Measurements from ENCODE around the gene ADM2. TPM values are rescaled to one million over a fixed set of nuclear protein-coding genes. Genes with fewer than 3 reads are reported as not detected.
"Not testable (repeated sequence)": the region's sequence is repeated elsewhere in the genome, so short reads cannot be mapped to it uniquely, and the experiment has no call there.

The ADM2 gene
- total RNA-seq, 1 experiment from 2014 or later: 1.4 TPM

DNA sequence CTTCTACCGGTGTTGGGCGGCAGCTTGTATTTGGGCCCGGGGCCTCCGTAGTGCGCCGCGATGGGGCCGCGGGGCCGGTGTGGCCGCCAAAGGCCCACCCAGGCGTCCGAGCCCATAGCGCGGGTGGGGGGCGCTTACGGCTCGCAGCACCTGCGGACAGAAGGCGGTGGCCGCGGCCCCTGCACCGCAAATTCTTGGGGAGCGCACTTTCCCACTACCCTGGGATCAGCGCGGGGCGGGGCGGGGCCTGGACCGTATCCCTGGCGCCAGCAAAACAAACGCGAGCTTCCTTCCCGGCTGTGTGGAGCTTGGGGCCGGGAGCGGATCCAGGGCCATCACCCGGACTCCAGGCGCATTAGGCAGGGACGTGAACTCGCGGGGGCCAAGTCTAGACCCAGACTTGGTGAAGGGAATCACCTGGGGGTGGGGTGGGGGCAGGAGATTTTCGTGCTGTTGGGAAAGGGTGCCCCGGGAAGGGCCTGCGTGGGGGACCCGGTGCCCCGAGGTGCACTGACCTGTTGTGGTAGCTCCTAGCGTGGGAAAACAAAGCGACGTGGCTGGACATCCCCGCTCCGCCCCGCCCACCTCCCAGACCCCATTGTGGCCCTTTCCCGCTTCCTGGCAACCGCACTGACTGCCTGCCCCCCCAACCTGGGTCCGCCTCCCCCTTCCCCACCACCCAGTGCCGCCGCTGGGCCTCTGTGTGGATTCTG lies 50.8 kb downstream of the ADM2 start:
- Histone ChIP-seq H3K36me3 (ENCODE audit: insufficient read depth, low read length) (no peaks in the 10 kb centered on the region), H4K20me1 (ENCODE audit: insufficient read depth, low read depth, low read length) (no peaks in the 10 kb centered on the region), H3K9me3 (ENCODE audit: low read length) (no peaks in the 10 kb centered on the region), H3K9ac (ENCODE audit: low read length) (peak overlapping the region; percentile 88), H3K4me2 (ENCODE audit: low read depth, low read length, poor library complexity, severe bottlenecking) (peak overlapping the region; percentile 75), H3K4me1 (ENCODE audit: low read length) (peaks cover 69% of the 10 kb centered on the region), H2AFZ (ENCODE audit: low read length) (no peak overlapping the region; the same call in 1 of the 2 replicates), H3K79me2 (ENCODE audit: low read length) (no peaks in the 10 kb centered on the region), H3K9me2 (replicated peaks; ENCODE audit: insufficient read depth, low read length) (no peaks in the 10 kb centered on the region), H3K27me3 (ENCODE audit: low read length) (no peaks in the 10 kb centered on the region), H3K27ac (ENCODE audit: low read length) (peak overlapping the region; percentile 95), H3K4me3 (ENCODE audit: low read length) (peak overlapping the region; percentile 78)
- peak; percentile 46 for DNase-seq

DNA sequence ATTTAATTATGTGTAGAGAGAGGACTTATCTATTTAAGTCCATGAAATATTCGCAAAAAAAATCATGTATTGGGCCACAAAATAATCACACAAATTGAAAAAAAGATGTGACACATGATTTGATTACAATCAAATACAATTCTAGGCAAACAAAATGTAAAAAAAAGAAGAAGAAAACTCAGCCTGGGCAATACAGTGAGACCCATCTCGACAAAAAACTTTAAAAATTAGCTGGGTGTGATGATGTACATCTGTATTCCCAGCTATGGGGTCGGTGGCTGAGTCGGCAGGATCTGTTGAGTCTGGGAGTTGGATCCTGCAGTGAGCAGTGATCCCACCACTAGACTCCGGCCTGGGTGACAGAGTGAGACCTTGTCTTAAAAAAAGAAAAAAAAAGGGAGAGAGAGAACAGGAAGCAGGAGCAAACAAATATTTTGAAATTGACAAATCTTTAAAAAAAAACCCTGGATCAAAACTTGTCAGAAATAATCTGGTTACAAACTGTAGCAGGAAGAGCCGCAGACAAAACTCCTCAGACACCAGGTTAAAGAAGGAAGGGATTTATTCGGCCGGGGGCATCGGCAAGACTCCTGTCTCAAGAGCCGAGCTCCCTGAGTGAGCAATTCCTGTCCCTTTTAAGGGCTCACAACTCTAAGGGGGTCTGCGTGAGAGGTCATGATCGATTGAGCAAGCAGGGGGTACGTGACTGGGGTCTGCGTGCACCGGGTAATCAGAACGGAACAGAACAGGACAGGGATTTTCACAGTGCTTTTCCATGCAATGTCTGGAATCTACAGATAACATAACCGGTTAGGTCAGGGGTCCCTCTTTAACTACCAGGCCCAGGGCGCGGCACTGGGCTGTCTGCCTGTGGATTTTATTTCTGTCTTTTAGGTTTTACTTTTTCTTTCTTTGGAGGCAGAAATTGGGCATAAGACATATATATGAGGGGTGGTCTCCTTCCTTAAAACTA lies 51.8 kb downstream of the ADM2 start:
- Histone ChIP-seq H3K36me3 (ENCODE audit: insufficient read depth, low read length) (no peaks in the 10 kb centered on the region), H3K27me3 (ENCODE audit: low read length) (no peaks in the 10 kb centered on the region), H3K79me2 (ENCODE audit: low read length) (no peaks in the 10 kb centered on the region), H3K4me3 (ENCODE audit: low read length) (peak overlapping the region; percentile 78), H2AFZ (ENCODE audit: low read length) (no peak overlapping the region), H3K9ac (ENCODE audit: low read length) (peak overlapping the region; percentile 88), H3K4me2 (ENCODE audit: low read depth, low read length, poor library complexity, severe bottlenecking) (peak overlapping the region; percentile 75), H3K4me1 (ENCODE audit: low read length) (peaks cover 64% of the 10 kb centered on the region), H3K9me3 (ENCODE audit: low read length) (no peaks in the 10 kb centered on the region), H3K9me2 (replicated peaks; ENCODE audit: insufficient read depth, low read length) (no peaks in the 10 kb centered on the region), H3K27ac (ENCODE audit: low read length) (peak overlapping the region; percentile 95), H4K20me1 (ENCODE audit: insufficient read depth, low read depth, low read length) (no peaks in the 10 kb centered on the region)
- peak; percentile 48 for DNase-seq

DNA sequence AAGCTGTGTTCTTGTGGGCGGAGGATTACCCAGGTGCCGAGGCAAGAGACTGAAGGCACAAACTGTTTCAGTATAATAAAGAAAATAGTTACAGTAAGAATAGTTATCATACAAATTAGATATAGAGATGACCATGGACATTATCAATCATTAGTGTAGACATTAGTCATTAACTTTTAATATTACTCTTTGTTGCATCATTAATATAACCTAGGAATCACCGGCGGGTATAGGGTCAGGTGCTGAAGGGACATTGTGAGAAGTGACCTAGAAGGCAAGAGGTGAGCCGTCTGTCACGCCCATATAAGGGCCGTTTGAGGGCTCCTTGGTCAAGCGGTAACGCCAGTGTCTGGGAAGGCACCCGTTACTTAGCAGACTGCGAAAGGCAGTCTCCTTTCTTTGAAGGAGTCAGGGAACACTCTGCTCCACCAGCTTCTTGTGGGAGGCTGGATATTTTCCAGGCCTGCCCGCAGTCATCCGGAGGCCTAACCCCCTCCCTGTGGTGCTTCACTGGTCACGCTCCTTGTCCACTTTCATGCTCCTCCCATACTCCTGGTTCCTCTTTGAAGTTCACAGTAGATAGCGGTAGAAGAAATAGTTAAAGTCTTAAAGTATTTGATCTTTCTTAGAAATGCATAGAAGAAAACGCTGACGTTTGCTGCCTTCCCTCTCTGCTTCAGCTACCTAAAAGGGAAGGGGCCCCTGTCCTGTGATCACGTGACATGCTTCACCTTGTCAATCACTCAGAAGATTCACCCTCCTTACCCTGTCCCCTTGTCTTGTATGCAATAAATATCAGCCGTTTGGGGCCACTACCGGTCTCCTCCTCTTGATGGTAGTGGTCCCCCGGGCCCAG lies 52.7 kb downstream of the ADM2 start:
- H3K27ac ChIP-seq (ENCODE audit: low read length): peak overlapping the region; percentile 95
- not testable (repeated sequence) for H3K9me3 ChIP-seq (ENCODE audit: low read length); H3K9me2 ChIP-seq (replicated peaks; ENCODE audit: insufficient read depth, low read length); H3K36me3 ChIP-seq (ENCODE audit: insufficient read depth, low read length); H4K20me1 ChIP-seq (ENCODE audit: insufficient read depth, low read depth, low read length); H3K27me3 ChIP-seq (ENCODE audit: low read length); H3K79me2 ChIP-seq (ENCODE audit: low read length)
- 0 out of 2 replicates have a peak overlapping the region, but pooled peaks have one; percentile 40 for H2AFZ ChIP-seq (ENCODE audit: low read length)
- DNase-seq: peak; percentile 91
- peak overlapping the region; percentile 55 for H3K4me3 ChIP-seq (ENCODE audit: low read length)
- peak overlapping the region; percentile 75 for H3K4me2 ChIP-seq (ENCODE audit: low read depth, low read length, poor library complexity, severe bottlenecking)
- H3K4me1 ChIP-seq (ENCODE audit: low read length): peaks cover 65% of the 10 kb centered on the region
- H3K9ac ChIP-seq (ENCODE audit: low read length): peak overlapping the region; percentile 62

DNA sequence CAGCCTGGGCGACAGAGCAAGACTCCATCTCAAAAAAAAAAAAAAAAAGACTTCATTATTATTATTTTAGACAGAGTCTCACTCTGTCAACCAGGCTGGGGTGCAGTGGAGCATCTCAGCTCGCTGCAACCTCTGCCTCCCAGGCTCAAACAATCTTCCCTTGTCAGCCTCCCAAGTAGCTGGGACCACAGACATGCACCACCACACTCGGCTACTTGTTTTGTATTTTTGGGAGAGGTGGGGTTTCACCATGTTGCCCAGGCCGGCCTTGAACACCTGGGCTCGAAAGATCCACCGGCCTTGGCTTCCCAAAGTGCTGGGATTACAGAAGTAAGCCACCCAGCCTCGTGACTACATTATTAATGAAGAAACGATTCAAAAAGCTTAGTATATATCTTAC lies 53.8 kb downstream of the ADM2 start:
- H2AFZ ChIP-seq (ENCODE audit: low read length): peak overlapping the region; percentile 88
- DNase-seq: peak; percentile 93
- H3K9me3 ChIP-seq (ENCODE audit: low read length): no peaks in the 10 kb centered on the region
- peak overlapping the region; percentile 95 for H3K27ac ChIP-seq (ENCODE audit: low read length)
- H3K4me1 ChIP-seq (ENCODE audit: low read length): peaks cover 75% of the 10 kb centered on the region
- no peaks in the 10 kb centered on the region for H3K36me3 ChIP-seq (ENCODE audit: insufficient read depth, low read length)
- no peaks in the 10 kb centered on the region for H4K20me1 ChIP-seq (ENCODE audit: insufficient read depth, low read depth, low read length)
- H3K27me3 ChIP-seq (ENCODE audit: low read length): no peaks in the 10 kb centered on the region
- peak overlapping the region; percentile 63 for H3K4me2 ChIP-seq (ENCODE audit: low read depth, low read length, poor library complexity, severe bottlenecking)
- peak overlapping the region; percentile 31; the same call in 1 of the 2 replicates for H3K4me3 ChIP-seq (ENCODE audit: low read length)
- H3K9ac ChIP-seq (ENCODE audit: low read length): peak overlapping the region; percentile 54
- no peaks in the 10 kb centered on the region for H3K79me2 ChIP-seq (ENCODE audit: low read length)
- no peaks in the 10 kb centered on the region for H3K9me2 ChIP-seq (replicated peaks; ENCODE audit: insufficient read depth, low read length)

Other genes starting within 250 kb of the ADM2 start
- 16.9 and 32.5 TPM in 2 replicates for gene TUBGCP6, start 236.5 kb upstream of the ADM2 start, total RNA-seq (2014; rRNA removed; shearing (Covaris generic); ENCODE audit: low replicate concordance)
- gene HDAC10, start 230.3 kb upstream of the ADM2 start, total RNA-seq (2014; rRNA removed; shearing (Covaris generic); ENCODE audit: low replicate concordance): 42.3 and 89.8 TPM in 2 replicates
- gene MAPK12, start 219.9 kb upstream of the ADM2 start, total RNA-seq (2014; rRNA removed; shearing (Covaris generic); ENCODE audit: low replicate concordance): 45.4 and 110 TPM in 2 replicates
- 6.4 and 15.8 TPM in 2 replicates for gene MAPK11, start 211.2 kb upstream of the ADM2 start, total RNA-seq (2014; rRNA removed; shearing (Covaris generic); ENCODE audit: low replicate concordance)
- 2.6 and 7.8 TPM in 2 replicates for gene PLXNB2, start 173.9 kb upstream of the ADM2 start, total RNA-seq (2014; rRNA removed; shearing (Covaris generic); ENCODE audit: low replicate concordance)
- 0.90 and 2.7 TPM in 2 replicates for gene DENND6B, start 154.5 kb upstream of the ADM2 start, total RNA-seq (2014; rRNA removed; shearing (Covaris generic); ENCODE audit: low replicate concordance)
- 32.9 and 78.0 TPM in 2 replicates for gene PPP6R2, start 138.2 kb upstream of the ADM2 start, total RNA-seq (2014; rRNA removed; shearing (Covaris generic); ENCODE audit: low replicate concordance)
- gene SBF1, start 6.5 kb upstream of the ADM2 start, total RNA-seq (2014; rRNA removed; shearing (Covaris generic); ENCODE audit: low replicate concordance): 33.5 and 91.5 TPM in 2 replicates
- 0.93 and 3.9 TPM in 2 replicates for gene MIOX, start 5.3 kb downstream of the ADM2 start, total RNA-seq (2014; rRNA removed; shearing (Covaris generic); ENCODE audit: low replicate concordance)
- gene LMF2, start 26.2 kb downstream of the ADM2 start, total RNA-seq (2014; rRNA removed; shearing (Covaris generic); ENCODE audit: low replicate concordance): 19.2 and 21.4 TPM in 2 replicates
- 24.6 and 53.5 TPM in 2 replicates for gene NCAPH2, start 26.7 kb downstream of the ADM2 start, total RNA-seq (2014; rRNA removed; shearing (Covaris generic); ENCODE audit: low replicate concordance)
- 1.1 and 14.2 TPM in 2 replicates for gene SCO2, start 44.1 kb downstream of the ADM2 start, total RNA-seq (2014; rRNA removed; shearing (Covaris generic); ENCODE audit: low replicate concordance)
- 1.8 and 5.0 TPM in 2 replicates for gene TYMP, start 48.5 kb downstream of the ADM2 start, total RNA-seq (2014; rRNA removed; shearing (Covaris generic); ENCODE audit: low replicate concordance)
- 4.5 and 9.8 TPM in 2 replicates for gene KLHDC7B, start 64.4 kb downstream of the ADM2 start, total RNA-seq (2014; rRNA removed; shearing (Covaris generic); ENCODE audit: low replicate concordance)
- gene SYCE3, start 81.4 kb downstream of the ADM2 start, total RNA-seq (2014; rRNA removed; shearing (Covaris generic); ENCODE audit: low replicate concordance): not detected in 2 replicates
- 50.3 and 80.0 TPM in 2 replicates for gene CPT1B, start 96.9 kb downstream of the ADM2 start, total RNA-seq (2014; rRNA removed; shearing (Covaris generic); ENCODE audit: low replicate concordance)
- 52.8 and 77.8 TPM in 2 replicates for gene CHKB, start 101.3 kb downstream of the ADM2 start, total RNA-seq (2014; rRNA removed; shearing (Covaris generic); ENCODE audit: low replicate concordance)
- 1.3 and 1.6 TPM in 2 replicates for gene MAPK8IP2, start 119.2 kb downstream of the ADM2 start, total RNA-seq (2014; rRNA removed; shearing (Covaris generic); ENCODE audit: low replicate concordance)
- 24.3 and 41.1 TPM in 2 replicates for gene ARSA, start 146.6 kb downstream of the ADM2 start, total RNA-seq (2014; rRNA removed; shearing (Covaris generic); ENCODE audit: low replicate concordance)
- gene SHANK3, start 191.3 kb downstream of the ADM2 start, total RNA-seq (2014; rRNA removed; shearing (Covaris generic); ENCODE audit: low replicate concordance): 0.04 TPM in 1 of 2 replicates, not detected in the other

Measured in Karpas-422 (cell line).